NCI-H82 treated with DMSO at 0.1 percent for 48 hours (cell line): ENCODE measurements around the gene SIRT1.
"Not testable (repeated sequence)": the region's sequence is repeated elsewhere in the genome, so short reads cannot be mapped to it uniquely, and the experiment has no call there.

Experiments
- DNase-seq: peaks from one replicate; lab custom pipeline; 2025; ENCODE audit not compliant: unreplicated experiment; lab: John Stamatoyannopoulos, UW

Gene SIRT1

GRCh38 chr10:67955614-67956013, 71.2 kb downstream of the SIRT1 start:
- DNase-seq = no peak

- DNase-seq = no peak
These were observed 75.5 kb downstream of the SIRT1 start for GRCh38 chr10:67959839-67960476.

GRCh38 chr10:67965456-67965855, 81.0 kb downstream of the SIRT1 start:
- no peak for DNase-seq

GRCh38 chr10:67966035-67966434, 81.6 kb downstream of the SIRT1 start:
- not testable (repeated sequence) for DNase-seq
